H9 (cell line): ENCODE measurements around the gene ASXL1. TPM values are rescaled to one million over a fixed set of nuclear protein-coding genes. Genes with fewer than 3 reads are reported as not detected.

Experiments used
- DNase-seq: peaks from one replicate; pipeline ENCODE4 v3.0.0-alpha.2; 2017
- H2AFZ ChIP-seq: one replicate; pipeline ENCODE4 v1.6.1; 2013; ENCODE audit warnings: mild to moderate bottlenecking, low read length, control low read depth, moderate library complexity
- H2AK5ac ChIP-seq: 2 replicates; pipeline ENCODE4 v1.6.1; 2013; ENCODE audit warnings: low read length, control low read depth, mixed read lengths; ENCODE audit not compliant: insufficient read length
- H2BK120ac ChIP-seq: one replicate; pipeline ENCODE4 v1.6.1; 2013; ENCODE audit warnings: low read depth, mild to moderate bottlenecking, low read length, control low read depth, inconsistent platforms; ENCODE audit not compliant: poor library complexity, severe bottlenecking
- H2BK12ac ChIP-seq: 2 replicates; pipeline ENCODE4 v1.6.1; 2013; ENCODE audit warnings: low read length, control low read depth, mixed read lengths, low read depth; ENCODE audit not compliant: insufficient read length
- H2BK15ac ChIP-seq: 2 replicates; pipeline ENCODE4 v1.6.1; 2013; ENCODE audit warnings: low read depth, low read length, control low read depth
- H2BK20ac ChIP-seq: one replicate; pipeline ENCODE4 v1.6.1; 2013; ENCODE audit warnings: low read depth, mild to moderate bottlenecking, low read length, control low read depth, inconsistent platforms; ENCODE audit not compliant: poor library complexity, severe bottlenecking
- H2BK5ac ChIP-seq: 2 replicates; pipeline ENCODE4 v1.6.1; 2013; ENCODE audit warnings: low read length, control low read depth, mixed read lengths; ENCODE audit not compliant: insufficient read length
- H3K14ac ChIP-seq: 2 replicates; pipeline ENCODE4 v1.6.1; 2013; ENCODE audit warnings: low read length, control low read depth; ENCODE audit not compliant: insufficient read depth
- H3K18ac ChIP-seq: 2 replicates; pipeline ENCODE4 v1.6.1; 2013; ENCODE audit warnings: low read depth, mild to moderate bottlenecking, mixed read lengths, low read length, control low read depth; ENCODE audit not compliant: insufficient read length
- H3K23ac ChIP-seq: 2 replicates; pipeline ENCODE4 v1.6.1; 2013; ENCODE audit warnings: low read length, control low read depth, mixed read lengths, low read depth; ENCODE audit not compliant: insufficient read length
- H3K23me2 ChIP-seq: 2 replicates; pipeline ENCODE4 v1.6.1; 2013; ENCODE audit warnings: low read depth, mild to moderate bottlenecking, mixed read lengths, low read length, control low read depth; ENCODE audit not compliant: insufficient read length, poor library complexity, severe bottlenecking
- H3K27ac ChIP-seq: 2 replicates; pipeline ENCODE4 v1.5.1; 2013; ENCODE audit warnings: low read length, control low read depth, mixed read lengths, low read depth; ENCODE audit not compliant: insufficient read length
- H3K27me3 ChIP-seq: 2 replicates; pipeline ENCODE4 v1.6.1; 2013; ENCODE audit warnings: low read length, control low read depth, inconsistent platforms; ENCODE audit not compliant: insufficient read depth
- H3K4ac ChIP-seq: 2 replicates; pipeline ENCODE4 v1.6.1; 2013; ENCODE audit warnings: low read depth, mild to moderate bottlenecking, control low read depth, inconsistent platforms, low read length, moderate library complexity
- H3K4me1 ChIP-seq: 2 replicates; pipeline ENCODE4 v1.6.1; 2013; ENCODE audit warnings: low read length, control low read depth, inconsistent platforms; ENCODE audit not compliant: insufficient read depth
- H3K4me2 ChIP-seq: 2 replicates; pipeline ENCODE4 v1.6.1; 2013; ENCODE audit warnings: low read length, control low read depth, mixed read lengths; ENCODE audit not compliant: insufficient read length, insufficient read depth
- H3K56ac ChIP-seq: 2 replicates; pipeline ENCODE4 v1.6.1; 2013; ENCODE audit warnings: low read depth, mild to moderate bottlenecking, mixed read lengths, low read length, control low read depth; ENCODE audit not compliant: insufficient read length
- H3K79me1 ChIP-seq: 2 replicates; pipeline ENCODE4 v1.6.1; 2013; ENCODE audit warnings: low read depth, mild to moderate bottlenecking, moderate library complexity, low read length, control low read depth, inconsistent platforms; ENCODE audit not compliant: insufficient read depth, poor library complexity, severe bottlenecking
- H3K79me2 ChIP-seq: 2 replicates; pipeline ENCODE4 v1.6.1; 2013; ENCODE audit warnings: low read length, control low read depth, inconsistent platforms; ENCODE audit not compliant: insufficient read depth
- H3K9ac ChIP-seq: 2 replicates; pipeline ENCODE4 v1.6.1; 2013; ENCODE audit warnings: low read length, control low read depth, mixed read lengths; ENCODE audit not compliant: insufficient read length; ENCODE audit errors: extremely low read depth
- H3K9me3 ChIP-seq: one replicate; pipeline ENCODE4 v1.6.1; 2013; ENCODE audit warnings: low read depth, low read length, inconsistent platforms; ENCODE audit not compliant: control insufficient read depth
- H3T11ph ChIP-seq: one replicate; pipeline ENCODE4 v1.6.1; 2013; ENCODE audit warnings: mild to moderate bottlenecking, low read length, control low read depth, inconsistent platforms
- H4K20me1 ChIP-seq: one replicate; pipeline ENCODE4 v1.6.1; 2013; ENCODE audit not compliant: control insufficient read depth, insufficient read length, insufficient read depth
- H4K5ac ChIP-seq: 2 replicates; pipeline ENCODE4 v1.6.1; 2013; ENCODE audit warnings: low read depth, mild to moderate bottlenecking, mixed read lengths, low read length, control low read depth; ENCODE audit not compliant: insufficient read length
- H4K8ac ChIP-seq: replicated peaks from 2 replicates; pipeline ENCODE4 v1.6.1; 2013; ENCODE audit warnings: low read length, control low read depth, mixed read lengths, low read depth; ENCODE audit not compliant: insufficient read length
- H4K91ac ChIP-seq: 2 replicates; pipeline ENCODE4 v1.6.1; 2013; ENCODE audit warnings: low read depth, mild to moderate bottlenecking, moderate library complexity, mixed read lengths, low read length, control low read depth; ENCODE audit not compliant: insufficient read length
- H3K27ac Mint-ChIP-seq, 3 experiments: 2 replicates in 2 of 3; 3 replicates in 1 of 3; pipeline ENCODE4 v1.8.0; 2020 to 2021; ENCODE audit warnings: mixed read lengths in 3 of 3, mild to moderate bottlenecking in 1 of 3, moderate library complexity in 1 of 3
- H3K27me3 Mint-ChIP-seq: 2 replicates; pipeline ENCODE4 v1.8.0; 2021; ENCODE audit warnings: low read depth, mild to moderate bottlenecking, moderate library complexity, mixed read lengths
- H3K36me3 Mint-ChIP-seq, 3 experiments: 2 replicates in 2 of 3; 3 replicates in 1 of 3; pipeline ENCODE4 v1.8.0; 2020 to 2021; ENCODE audit warnings: low read depth in 3 of 3, mixed read lengths in 3 of 3; ENCODE audit not compliant: insufficient read depth in 1 of 3
- H3K4me1 Mint-ChIP-seq, 2 experiments: 2 replicates each; pipeline ENCODE4 v1.8.0; 2020; ENCODE audit warnings: mixed read lengths in 2 of 2
- H3K4me3 Mint-ChIP-seq, 2 experiments: 2 replicates in 1 of 2; 3 replicates in 1 of 2; pipeline ENCODE4 v1.8.0; 2020 to 2021; ENCODE audit warnings: mild to moderate bottlenecking in 2 of 2, mixed read lengths in 2 of 2, moderate library complexity in 1 of 2
- H3K9me3 Mint-ChIP-seq, 2 experiments: 2 replicates in 1 of 2; 3 replicates in 1 of 2; pipeline ENCODE4 v1.8.0; 2020; ENCODE audit warnings: mild to moderate bottlenecking in 2 of 2, mixed read lengths in 2 of 2, moderate library complexity in 1 of 2
- CTCF ChIP-seq: fragments of 200-600 bp; sonication (generic); conservative IDR thresholded peaks from 3 replicates; pipeline ENCODE4 v1.8.0; 2021; ENCODE audit warnings: antibody characterized with exemption, mild to moderate bottlenecking
- WGBS: extraction: QIAGEN DNeasy Blood & Tissue Kit; methylation state at CpG from one replicate; pipeline ENCODE4 v1.1.7; 2013; ENCODE audit warnings: missing lambda C conversion rate, low lambda C conversion rate, mixed read lengths; ENCODE audit not compliant: insufficient read length; ENCODE audit errors: extremely low coverage; 5-methylcytosine and 5-hydroxymethylcytosine counted together
- total RNA-seq: library from RNA; stranded (reverse); gene quantifications from 2 replicates; pipeline ENCODE4 v1.2.1, GENCODE V29; 2021

ASXL1 gene
- total RNA-seq, 1 experiment from 2014 or later: 39.5 TPM

GRCh38 chr20:32418376-32418775, 60.2 kb downstream of the ASXL1 start:
- no peaks in the 10 kb centered on the region for H3K4me1 ChIP-seq
- H3K18ac ChIP-seq: no peak overlapping the region
- no peak overlapping the region for H3K27ac ChIP-seq
- DNase-seq: no peak
- no peak overlapping the region for H4K5ac ChIP-seq
- H3K79me1 ChIP-seq: no peaks in the 10 kb centered on the region
- no peak overlapping the region for H2BK12ac ChIP-seq
- H3K23me2 ChIP-seq: no peaks in the 10 kb centered on the region
- no CpG with 5 or more reads among the region's 2 CpGs for WGBS
- H3K27ac Mint-ChIP-seq: no peak overlapping the region
- H3K4me3 Mint-ChIP-seq: no peak overlapping the region
- no peak overlapping the region for H3K4ac ChIP-seq
- no peaks in the 10 kb centered on the region for H3K9me3 Mint-ChIP-seq
- H4K91ac ChIP-seq: no peak overlapping the region
- no peak overlapping the region for H3K9ac ChIP-seq
- no peak overlapping the region for H2AK5ac ChIP-seq
- H4K20me1 ChIP-seq: no peaks in the 10 kb centered on the region
- H3K9me3 ChIP-seq: no peaks in the 10 kb centered on the region
- no peak overlapping the region for H2BK120ac ChIP-seq
- H3K27me3 Mint-ChIP-seq: no peaks in the 10 kb centered on the region
- no peak overlapping the region for H2BK15ac ChIP-seq
- no peak overlapping the region for H2BK20ac ChIP-seq
- H3K4me2 ChIP-seq: no peak overlapping the region
- H3K36me3 Mint-ChIP-seq: no peaks in the 10 kb centered on the region
- H3K4me1 Mint-ChIP-seq: peaks cover 11 to 14% of the 10 kb centered on the region in 2 experiments
- H3K79me2 ChIP-seq: no peaks in the 10 kb centered on the region
- no peak overlapping the region for H3K23ac ChIP-seq
- H2AFZ ChIP-seq: no peak overlapping the region
- no peak overlapping the region for H3T11ph ChIP-seq
- H3K14ac ChIP-seq: no peak overlapping the region
- no peak overlapping the region for H4K8ac ChIP-seq
- no peak overlapping the region for H2BK5ac ChIP-seq
- TF ChIP-seq CTCF: no peak
- H3K27me3 ChIP-seq: no peaks in the 10 kb centered on the region
- H3K56ac ChIP-seq: no peak overlapping the region
